ENCODE measurements around the gene CFHR5.
"Not testable (repeated sequence)": the region's sequence is repeated elsewhere in the genome, so short reads cannot be mapped to it uniquely, and the experiment has no call there.

CFHR5 gene

DNA sequence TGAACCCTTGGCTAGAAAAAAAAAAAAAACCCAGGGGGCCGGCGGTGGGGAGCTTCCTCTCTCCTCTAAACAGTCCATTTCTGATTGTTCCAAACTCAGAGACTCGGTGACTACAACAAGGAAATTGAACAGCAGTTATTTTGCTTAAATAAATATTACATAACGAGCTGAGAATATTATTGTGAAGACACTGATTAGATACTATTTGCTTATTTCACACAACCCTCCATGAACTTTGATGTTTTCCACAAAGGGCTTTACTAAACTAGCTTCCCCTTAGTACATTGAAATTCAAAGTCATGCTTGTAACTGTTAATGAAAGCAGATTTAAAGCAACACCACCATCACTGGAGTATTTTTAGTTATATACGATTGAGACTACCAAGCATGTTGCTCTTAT, at the start of gene CFHR5:
TSS of gene CFHR5 (plus strand) at position 279 of the 400 bp plus-strand sequence. CDS start at position 388, 109 bp downstream.
- no peak for DNase-seq

DNA sequence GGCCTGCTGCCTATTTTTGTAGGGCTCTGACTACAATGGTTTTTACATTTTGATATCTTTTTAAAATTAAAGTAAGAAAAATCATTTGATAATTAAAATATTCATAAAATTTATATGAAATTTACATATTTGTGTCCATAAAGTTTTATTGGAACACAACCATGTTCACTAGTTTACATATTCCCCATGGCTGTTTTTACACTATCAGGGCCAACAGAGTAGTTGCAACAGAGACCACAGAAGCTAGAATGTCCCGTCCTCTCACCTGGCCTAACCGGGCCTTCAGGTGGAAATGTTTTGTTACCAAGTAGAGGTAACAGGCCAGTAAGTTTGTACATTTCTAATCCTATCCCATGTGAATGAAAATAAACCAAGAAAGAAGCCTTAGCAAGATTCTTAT, 44.5 kb upstream of the CFHR5 start:
- not testable (repeated sequence) for DNase-seq

DNA sequence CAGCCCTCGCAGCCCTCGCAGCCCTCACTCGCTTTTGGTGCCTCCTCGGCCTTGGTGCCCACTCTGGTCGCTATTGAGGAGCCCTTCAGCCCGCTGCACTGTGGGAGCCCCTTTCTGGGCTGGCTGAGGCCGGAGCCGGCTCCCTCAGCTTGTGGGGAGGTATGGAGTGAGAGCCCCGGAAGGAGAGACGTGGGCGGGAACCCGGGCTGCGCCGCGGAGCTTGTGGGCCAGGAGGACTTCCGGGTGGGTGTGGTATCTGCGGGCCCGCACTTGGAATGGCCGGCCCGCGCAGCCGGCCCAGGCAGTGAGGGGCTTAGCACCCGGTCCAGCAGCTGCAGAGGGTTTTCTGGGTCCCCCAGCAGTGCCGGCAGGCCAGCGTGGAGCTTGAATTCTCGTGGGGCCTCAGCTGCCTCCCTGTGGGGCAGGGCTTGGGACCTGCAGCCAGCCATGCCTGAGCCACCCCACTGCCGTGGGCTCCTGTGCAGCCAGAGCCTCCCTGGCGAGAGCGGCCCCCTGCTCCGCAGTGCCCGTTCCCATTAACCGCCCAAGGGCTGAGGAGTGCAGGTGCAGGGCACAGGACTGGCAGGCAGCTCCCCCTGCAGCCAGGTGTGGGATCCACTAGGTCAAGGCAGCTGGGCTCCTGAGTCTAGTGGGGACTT, 43.7 kb upstream of the CFHR5 start:
- DNase-seq = no peak

DNA sequence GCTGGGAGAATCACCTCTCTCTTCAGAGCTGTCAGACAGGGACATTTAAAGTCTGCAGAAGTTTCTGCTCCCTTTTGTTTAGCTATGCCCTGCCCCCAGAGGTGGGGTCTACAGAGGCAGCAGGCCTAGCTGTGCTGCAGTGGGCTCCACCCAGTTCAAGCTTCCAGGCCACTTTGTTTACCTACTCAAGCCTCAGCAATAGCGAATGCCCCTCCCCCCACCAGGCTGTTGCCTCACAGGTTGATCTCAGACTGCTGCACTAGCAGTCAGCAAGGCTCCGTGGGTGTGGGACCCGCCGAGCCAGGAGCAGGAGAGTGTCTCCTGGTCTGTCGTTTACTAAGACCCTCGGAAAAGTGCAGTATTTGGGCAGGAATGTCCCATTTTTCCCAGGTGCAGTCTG, 35.9 kb upstream of the CFHR5 start:
- not testable (repeated sequence) for DNase-seq

DNA sequence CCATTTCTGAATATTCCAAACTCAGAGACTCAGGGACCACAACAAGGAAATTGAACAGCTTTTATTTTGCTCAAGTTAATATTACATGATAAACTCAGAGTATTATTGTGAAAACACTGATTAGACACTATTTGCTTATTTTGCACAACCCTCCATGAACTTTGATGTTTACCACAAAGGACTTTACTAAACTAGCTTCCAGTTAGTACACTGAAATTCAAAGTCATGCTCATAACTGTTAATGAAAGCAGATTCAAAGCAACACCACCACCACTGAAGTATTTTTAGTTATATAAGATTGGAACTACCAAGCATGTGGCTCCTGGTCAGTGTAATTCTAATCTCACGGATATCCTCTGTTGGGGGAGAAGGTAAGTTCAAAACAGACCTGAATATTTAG, 33.8 kb upstream of the CFHR5 start, which contains the start of gene CFHR2:
TSS of gene CFHR2 (plus strand) at position 171 of the 400 bp plus-strand sequence. CDS start at position 314, 143 bp downstream.
- DNase-seq = not testable (repeated sequence)

DNA sequence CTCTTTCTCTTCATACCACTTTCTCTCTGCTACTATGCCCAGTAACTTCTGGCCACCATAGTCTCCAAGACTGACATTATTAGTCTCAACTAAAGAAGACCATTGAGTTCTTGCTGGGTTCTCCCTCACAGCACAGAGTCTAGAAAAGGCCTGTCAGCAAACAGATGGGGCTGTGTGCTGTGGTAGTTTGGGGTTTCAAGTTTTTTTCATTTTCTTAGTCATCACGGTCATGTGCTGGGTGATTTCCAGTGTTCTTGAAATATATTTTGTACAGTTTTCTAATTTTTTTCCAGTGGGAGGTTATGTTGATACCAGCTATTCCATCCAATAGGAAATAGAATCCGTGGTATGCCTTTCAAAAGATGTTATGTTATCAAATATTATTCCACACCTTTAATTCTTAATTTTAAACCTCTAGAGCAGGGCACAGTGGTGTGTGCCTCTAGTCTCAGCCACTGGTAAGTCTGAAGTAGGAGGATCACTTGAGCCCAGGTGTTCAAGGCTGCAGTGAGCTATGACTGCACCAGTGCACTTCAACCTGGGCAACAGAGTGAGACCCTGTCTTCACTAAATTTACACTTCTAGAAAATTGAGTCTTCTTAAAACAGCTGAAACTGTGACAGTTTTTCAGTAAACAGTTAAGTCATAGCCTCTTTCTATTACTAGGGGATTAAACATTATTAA, 25.5 kb upstream of the CFHR5 start:
- no peak for DNase-seq

DNA sequence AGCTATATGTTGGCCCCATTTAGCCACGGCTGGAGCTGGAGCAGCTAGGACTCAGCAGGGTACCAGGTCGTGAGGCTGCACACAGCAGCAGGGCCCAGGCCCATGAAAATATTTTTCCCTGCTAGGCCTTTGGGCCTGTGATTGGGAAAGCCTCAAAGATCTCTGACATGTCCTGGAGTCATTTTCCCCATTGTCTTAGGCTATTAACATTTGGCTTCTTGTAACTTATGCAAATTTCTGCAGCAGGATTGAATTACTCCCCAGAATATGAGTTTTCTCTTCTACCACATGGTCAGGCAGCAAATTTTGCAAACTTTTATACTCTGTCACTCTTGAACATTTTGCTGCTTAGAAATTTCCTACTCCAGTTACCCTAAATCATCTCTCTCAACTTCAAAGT, 22.6 kb upstream of the CFHR5 start:
- DNase-seq = no peak

DNA sequence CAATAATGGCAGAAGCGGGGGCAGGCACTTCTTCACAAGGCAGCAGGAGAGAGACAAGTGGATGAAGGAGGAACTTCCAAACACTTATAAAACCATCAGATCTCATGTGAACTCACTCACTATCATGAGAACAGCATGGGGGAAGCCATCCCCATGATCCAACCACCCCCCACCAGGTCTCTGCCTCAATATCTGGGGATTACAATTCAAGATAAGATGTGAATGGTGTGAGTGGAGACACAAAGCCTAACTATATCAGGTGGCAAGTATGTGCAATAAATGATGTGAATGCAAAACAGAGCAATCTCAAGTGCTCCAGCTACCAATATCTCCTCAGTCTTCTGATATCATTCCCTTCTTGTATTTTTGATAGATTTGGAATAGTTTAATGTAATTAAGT, 21.4 kb upstream of the CFHR5 start:
- no peak for DNase-seq

DNA sequence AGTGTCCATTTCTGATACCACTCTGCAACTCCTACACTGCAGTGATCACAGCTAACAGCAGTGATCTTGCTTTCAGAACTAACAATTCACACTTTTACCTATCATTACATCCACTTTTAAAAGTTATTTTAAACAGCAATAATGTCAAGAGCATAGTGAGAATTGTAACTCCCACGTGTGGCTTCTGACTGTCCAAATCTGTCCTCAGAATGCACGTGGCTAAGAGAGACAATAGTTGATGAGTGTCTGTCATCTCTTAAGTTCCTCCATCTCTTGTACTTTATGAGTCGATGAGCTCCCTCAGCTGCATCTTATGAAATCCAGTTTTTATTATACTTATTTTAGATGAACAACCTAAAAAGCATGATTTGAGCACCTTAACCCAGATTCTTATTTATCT, 16.5 kb upstream of the CFHR5 start:
- DNase-seq = no peak

DNA sequence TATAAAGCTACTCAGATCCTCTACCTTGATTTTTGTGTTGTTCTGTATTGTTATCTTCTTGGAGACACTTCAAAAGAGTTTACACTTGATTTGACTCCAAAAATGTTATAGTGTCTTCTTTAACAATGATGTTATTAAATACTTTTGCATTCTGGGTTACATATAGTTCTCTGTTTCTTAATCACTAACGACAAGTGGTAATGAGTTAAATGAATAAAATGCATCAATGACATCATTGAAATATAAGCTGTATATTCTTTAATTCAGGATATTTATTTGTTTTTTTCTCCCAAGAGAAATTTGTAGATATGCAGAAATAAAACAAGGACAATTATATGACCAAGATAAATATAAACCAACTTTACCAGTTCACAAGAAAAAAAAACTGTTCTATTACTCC, 7.2 kb upstream of the CFHR5 start:
- no peak for DNase-seq

DNA sequence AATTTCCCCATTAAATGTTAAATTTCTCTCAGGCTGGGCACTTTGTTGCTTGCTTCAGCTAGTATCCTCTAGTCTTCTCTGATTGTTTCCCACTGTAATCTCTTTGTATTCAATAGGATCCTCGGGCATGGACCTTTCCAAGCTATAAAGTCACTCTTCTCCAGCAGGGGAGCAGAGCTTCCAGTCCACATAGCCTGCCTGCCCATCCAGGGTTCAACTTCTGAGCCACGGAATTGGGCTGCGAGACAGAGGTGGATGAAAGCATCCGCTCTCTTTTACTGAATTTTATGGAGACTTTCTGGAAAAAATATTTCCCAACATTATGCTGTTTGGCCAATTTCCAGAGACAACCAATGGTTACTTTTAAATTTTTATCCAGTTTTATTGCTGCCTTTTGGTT, 1.1 kb upstream of the CFHR5 start:
- no peak for DNase-seq

DNA sequence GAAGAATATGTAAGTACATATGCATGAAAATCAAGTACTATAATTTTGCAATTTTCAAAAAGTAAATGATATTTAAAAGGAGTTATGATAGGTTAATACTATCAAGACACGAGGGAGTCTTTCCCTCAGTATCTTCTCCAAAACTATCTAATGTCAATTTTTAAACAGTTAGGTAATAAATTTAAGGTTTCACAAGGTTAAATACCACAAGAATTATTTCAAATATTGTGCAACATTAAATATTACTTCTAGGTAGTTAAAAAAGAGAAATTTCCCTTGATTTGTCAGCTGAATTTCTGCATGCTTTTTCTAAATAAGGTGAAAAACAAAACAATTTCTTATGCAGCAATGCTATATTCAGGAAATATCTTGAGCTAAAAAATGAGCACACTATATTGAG, 3.5 kb downstream of the CFHR5 start:
- DNase-seq = no peak

DNA sequence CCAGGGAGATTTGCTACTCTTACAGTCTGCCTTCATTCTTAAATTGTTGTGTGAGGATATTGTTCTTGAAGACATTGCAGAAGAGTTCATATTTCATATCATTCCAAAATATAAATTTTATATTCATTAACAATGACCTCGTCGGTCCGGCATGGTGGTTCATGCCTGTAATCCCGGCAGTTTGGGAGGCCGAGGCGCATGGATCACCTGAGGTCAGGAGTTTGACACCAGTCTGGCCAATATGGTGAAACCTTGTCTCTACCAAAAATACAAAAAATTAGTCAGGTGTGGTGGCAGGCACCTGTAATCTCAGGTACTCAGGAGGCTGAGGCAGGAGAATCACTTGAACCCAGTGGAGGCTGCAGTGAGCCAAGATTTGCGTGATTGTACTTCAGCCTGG, 4.9 kb downstream of the CFHR5 start:
- DNase-seq = not testable (repeated sequence)

DNA sequence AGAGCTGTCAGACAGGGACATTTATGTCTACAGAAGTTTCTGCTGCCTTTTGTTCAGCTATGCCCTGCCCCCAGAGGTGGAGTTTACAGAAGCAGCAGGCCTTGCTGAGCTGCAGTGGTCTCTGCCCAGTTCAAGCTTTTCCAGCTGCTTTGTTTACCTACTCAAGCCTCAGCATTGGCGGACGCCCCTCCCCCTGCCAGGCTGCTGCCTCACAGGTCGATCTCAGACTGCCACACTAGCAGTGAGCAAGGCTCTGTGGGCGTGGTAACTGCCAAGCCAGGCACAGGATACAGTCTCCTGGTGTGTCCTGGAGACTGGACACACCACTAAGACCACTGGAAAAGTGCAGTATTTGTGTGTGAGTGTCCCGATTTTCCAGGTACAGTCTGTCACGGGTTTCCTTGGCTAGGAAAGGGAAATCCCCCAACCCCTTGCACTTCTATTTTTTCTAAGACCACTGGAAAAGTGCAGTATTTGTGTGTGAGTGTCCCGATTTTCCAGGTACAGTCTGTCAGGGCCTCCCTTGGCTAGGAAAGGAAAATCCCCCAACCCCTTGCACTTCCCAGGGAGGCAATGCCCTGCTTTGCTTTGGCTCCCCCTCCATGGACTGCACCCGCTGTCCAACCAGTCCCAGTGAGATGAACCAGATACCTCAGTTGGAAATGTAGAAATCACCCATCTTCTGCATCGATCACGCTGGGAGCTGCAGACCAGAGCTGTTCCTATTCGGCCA, 14.7 kb downstream of the CFHR5 start:
- DNase-seq = not testable (repeated sequence)

DNA sequence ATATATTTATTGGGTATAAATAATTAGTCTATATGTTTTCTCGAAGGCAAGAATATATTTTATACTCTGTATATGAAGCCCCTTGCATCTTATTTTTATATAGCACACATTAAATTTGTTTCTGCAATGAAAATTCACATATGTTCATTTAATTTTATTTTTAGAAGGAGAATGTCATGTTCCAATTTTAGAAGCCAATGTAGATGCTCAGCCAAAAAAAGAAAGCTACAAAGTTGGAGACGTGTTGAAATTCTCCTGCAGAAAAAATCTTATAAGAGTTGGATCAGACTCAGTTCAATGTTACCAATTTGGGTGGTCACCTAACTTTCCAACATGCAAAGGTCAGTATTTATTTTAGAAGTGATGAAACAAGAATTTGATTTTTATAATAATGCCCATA, 16.6 kb downstream of the CFHR5 start:
- DNase-seq = no peak

DNA sequence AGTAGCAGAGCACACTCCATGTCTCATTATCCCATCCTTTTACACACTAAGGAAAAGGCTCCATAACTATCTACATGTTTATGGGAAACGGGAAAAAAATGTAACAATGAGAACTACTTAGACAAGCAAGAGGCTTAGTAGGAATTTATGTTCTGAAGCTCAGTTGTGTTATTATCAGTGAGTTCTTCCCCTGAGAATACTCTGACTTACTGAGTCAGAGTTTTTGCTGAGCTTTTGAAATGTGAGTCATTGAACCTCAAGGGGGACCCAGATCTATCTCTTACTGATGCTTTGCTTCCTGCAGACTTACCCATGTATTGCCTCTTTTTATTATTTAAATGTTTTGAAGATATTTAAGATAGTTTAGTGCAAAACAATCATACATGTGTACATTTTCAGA, 20.1 kb downstream of the CFHR5 start:
- no peak for DNase-seq

DNA sequence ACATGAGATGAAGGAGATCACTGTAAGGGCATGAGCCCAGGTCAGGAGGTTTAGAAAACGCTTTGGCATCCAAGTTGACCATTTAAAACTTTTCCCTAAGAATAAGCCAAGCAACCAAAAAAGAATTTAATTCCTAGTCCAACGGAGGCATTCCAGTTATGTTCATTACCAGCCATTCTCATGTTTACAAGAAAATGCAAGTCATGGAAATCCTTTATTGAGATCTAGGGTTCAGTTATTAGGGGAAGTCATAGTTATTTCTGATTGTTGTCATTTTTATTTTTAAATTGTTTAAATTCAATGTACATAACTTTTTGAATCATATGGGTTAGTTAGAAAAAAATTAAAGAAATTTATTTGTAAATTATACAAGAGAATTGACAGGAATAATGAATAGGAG, 24.5 kb downstream of the CFHR5 start:
- DNase-seq = no peak

DNA sequence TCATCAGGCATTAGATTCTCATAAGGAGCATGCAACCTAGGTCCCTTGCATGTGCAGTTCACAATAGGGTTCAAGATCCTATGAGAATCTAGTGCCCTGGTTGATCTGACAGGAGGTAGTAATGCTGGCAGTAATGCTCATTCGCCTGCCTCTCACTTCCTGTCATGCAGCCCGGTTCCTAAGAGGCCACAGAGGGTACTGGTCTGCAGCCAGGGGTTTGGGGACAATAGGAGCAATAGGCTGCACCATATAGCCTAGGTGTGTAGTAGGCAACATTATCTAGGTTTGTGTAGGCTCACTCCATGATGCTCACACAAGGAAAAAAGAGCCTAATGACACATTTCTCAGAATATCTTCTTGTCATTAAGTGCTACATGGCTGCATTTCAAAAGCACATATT, 25.8 kb downstream of the CFHR5 start:
- no peak for DNase-seq

DNA sequence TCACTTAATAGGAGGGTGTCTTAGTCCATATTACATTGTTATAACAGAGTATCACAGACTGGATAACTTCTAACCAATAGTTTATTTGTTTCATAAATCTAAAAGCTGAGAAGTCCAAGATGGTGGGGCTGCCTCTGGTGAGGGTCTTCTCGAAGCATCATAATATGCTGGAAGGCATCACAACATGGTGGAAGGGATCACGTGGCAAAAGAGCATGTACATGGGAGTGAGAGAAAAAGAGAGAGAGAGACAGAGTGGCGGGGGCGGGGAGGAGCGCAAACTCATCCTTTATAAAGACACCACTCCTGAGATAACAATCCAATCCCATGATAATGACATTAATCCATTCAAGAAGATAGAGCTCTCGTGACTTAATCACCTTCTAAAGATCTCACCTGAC, 31.5 kb downstream of the CFHR5 start:
- DNase-seq = no peak

DNA sequence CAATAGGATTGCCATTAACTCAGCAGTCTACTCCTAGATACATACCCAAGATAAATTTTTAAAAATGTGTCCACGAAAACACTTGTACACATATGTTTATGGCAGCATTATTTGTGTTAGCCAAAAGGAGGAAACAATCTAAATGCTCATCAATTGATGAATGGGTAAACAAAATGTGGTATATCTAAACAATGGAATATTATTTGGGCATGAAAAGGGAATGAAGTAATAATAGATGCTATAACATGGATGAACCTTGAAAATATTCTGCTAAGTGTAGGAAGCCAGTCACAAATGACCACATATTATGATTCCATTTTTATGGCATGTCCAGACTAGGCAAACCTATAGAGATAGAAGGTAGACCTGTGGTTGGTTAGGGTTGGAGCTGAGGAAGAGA, 34.3 kb downstream of the CFHR5 start:
- no peak for DNase-seq

DNA sequence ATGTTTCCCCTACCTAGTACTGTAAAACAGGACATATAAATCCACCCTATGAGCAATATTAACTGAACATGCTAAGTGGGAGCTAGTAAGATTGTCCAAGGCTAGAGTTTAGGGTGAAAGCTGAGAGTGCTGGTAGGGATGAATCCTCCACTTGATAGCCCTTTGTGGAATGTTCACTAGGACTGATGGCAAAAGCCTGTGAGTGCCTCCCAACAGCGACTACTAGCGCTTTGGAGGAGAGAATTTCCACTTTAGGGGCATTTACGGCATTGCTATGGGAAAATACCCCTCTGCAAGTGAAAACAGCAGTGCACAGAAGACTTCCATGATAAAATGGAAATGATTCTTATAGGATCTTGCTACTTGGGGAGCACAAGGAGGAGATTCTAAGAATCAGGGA, 35.9 kb downstream of the CFHR5 start:
- DNase-seq = no peak

DNA sequence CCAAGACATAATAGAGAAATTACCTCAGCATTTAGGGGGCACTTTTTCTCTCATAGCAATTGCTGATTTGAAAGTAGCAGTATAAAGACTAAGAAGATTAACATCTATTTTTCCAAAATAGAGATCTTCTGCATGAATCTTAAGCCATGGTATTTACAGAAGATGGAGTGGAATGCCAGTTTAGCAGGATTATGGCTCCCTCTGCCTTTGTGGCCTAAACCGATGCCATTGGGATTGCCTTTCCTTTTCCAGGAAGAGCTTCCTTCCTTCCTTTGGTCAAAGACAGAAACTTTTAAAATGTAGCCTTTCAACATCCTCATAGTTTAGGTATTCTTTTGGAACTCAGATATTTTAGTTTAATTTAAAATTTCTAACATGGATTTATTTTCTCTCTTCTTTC, 39.4 kb downstream of the CFHR5 start:
- no peak for DNase-seq

DNA sequence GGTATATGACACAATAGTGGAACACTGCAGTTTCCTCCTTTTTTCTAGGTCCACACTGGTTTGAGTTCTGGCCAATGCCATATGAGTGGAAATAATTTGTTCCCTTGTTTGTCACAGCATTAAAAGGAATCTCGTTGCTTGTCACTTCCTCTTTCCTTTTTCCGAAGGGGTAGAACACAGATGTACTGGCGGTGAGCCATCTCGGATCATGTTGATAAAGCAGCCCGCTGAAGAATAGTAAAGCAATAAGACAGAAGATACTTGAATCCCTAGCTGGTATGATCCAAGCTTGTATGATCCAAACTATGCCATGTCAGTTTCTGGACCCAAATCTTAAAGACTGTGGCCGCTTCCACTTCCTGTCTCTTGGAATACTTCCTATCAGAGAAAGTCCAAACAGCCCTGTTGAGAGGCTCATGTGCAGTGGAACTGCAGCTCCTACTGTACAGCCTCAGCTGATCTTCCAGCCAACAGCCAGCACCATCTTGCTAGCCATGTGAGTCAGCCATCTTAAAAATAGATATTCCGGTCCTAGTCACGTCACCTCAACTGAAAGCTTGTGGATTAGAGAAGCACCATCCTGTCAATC, 40.3 kb downstream of the CFHR5 start:
- DNase-seq = no peak

DNA sequence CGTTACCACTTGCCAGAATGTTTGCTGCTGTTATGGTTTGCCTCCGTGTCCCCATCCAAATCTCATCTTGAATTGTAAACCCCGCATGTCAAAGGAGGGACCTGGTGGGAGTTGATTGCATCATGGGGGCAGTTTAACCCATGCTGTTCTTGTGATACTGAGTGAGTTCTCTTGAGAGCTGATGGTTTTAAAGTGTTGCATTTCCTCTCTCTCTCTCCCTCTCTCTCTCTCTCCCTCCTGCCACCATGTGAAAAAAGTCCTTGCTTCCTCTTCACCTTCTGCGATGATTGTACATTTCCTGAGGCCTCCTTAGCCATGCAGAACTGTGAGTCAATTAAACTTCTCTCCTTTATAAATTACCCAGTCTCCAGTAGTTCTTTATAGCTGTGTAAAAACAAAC, 44.4 kb downstream of the CFHR5 start:
- DNase-seq = no peak
